ENCODE results near the gene DSEL. TPM values are rescaled to one million over a fixed set of nuclear protein-coding genes. Genes with fewer than 3 reads are reported as not detected.

Gene DSEL
- total RNA-seq, 3 donors from 2014 or later, result 1.0 to 5.7 (median 2.1) TPM

DNA sequence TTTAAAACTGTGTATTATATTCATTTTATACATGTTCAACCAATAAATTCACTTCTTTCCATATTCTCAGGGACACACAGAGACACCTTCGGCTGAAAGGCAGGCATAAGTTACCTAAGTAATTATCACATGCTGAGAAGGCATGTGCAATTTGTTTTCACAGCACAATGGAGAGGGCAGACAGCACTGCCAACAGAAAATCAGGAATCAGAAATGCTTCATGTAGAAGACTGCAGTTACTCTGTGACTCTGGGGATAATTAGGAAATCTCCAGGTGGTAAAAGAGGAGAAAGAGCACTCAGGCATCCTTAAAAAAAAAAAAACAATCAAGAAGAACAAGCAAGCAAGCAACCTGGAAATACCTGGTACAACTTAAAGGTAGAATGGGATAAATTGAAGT lies 49.3 kb downstream of the DSEL start:
- DNase-seq, result no peak
- Histone ChIP-seq H3K36me3 (ENCODE audit: low read depth) (no peaks in the 10 kb centered on the region), H3K4me1 (ENCODE audit: low read depth) (no peaks in the 10 kb centered on the region), H3K9me3 (no peaks in the 10 kb centered on the region), H3K4me3 (no peak overlapping the region)
- intact Hi-C loops (cut with DNase I, micrococcal nuclease), result no loop called here
- ATAC-seq, result no peak
- TF ChIP-seq, protein P1, sequence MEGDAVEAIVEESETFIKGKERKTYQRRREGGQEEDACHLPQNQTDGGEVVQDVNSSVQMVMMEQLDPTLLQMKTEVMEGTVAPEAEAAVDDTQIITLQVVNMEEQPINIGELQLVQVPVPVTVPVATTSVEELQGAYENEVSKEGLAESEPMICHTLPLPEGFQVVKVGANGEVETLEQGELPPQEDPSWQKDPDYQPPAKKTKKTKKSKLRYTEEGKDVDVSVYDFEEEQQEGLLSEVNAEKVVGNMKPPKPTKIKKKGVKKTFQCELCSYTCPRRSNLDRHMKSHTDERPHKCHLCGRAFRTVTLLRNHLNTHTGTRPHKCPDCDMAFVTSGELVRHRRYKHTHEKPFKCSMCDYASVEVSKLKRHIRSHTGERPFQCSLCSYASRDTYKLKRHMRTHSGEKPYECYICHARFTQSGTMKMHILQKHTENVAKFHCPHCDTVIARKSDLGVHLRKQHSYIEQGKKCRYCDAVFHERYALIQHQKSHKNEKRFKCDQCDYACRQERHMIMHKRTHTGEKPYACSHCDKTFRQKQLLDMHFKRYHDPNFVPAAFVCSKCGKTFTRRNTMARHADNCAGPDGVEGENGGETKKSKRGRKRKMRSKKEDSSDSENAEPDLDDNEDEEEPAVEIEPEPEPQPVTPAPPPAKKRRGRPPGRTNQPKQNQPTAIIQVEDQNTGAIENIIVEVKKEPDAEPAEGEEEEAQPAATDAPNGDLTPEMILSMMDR (IDR thresholded peaks at IDR 0.05), result no peak

GRCh38 chr18:67464499-67464898 lies 52.0 kb downstream of the DSEL start:
- intact Hi-C loops (cut with DNase I, micrococcal nuclease), result no loop called here
- DNase-seq (no peak), ATAC-seq (no peak)
- Histone ChIP-seq H3K36me3 (ENCODE audit: low read depth) (no peaks in the 10 kb centered on the region), H3K4me3 (no peak overlapping the region), H3K9me3 (no peaks in the 10 kb centered on the region), H3K4me1 (ENCODE audit: low read depth) (no peaks in the 10 kb centered on the region)
- TF ChIP-seq, protein P1 (IDR thresholded peaks at IDR 0.05), result no peak

DNA sequence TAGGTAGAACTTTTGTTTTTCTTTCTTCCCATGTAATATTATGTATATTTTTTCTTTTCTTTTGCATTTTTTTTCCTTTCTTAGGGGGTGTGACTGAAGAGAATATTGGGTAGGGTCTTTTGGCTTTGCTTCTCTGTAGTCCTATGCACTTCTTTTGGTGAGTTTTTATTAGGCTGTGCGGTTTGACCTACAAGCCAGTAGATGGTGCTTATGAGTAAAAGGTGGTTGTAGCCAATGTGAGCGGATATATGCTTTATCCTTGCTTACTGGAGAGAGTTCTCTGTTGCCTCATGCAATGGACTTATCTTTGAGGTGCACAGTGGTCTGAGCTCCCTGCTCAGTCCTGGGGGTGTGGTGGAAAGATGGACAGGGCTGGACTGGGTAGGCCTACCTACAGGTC lies 52.7 kb downstream of the DSEL start:
- Histone ChIP-seq H3K9me3 (no peaks in the 10 kb centered on the region), H3K4me1 (ENCODE audit: low read depth) (no peaks in the 10 kb centered on the region), H3K36me3 (ENCODE audit: low read depth) (no peaks in the 10 kb centered on the region), H3K4me3 (no peak overlapping the region)
- DNase-seq (no peak), ATAC-seq (no peak)
- intact Hi-C loops (cut with DNase I, micrococcal nuclease), result no loop called here
- TF ChIP-seq, protein P1 (IDR thresholded peaks at IDR 0.05), result no peak

GRCh38 chr18:67456711-67457110 lies 59.8 kb downstream of the DSEL start:
- Histone ChIP-seq H3K9me3 (no peaks in the 10 kb centered on the region), H3K4me3 (no peak overlapping the region), H3K36me3 (ENCODE audit: low read depth) (no peaks in the 10 kb centered on the region), H3K4me1 (ENCODE audit: low read depth) (no peaks in the 10 kb centered on the region)
- intact Hi-C loops (cut with DNase I, micrococcal nuclease), result no loop called here
- TF ChIP-seq, protein P1 (IDR thresholded peaks at IDR 0.05), result no peak
- DNase-seq, result no peak
- ATAC-seq, result no peak

Data from mucosa of descending colon (tissue), 3 donors.